D721Med (cell line): ENCODE results near the gene CPLANE1.
"Not testable (repeated sequence)": the region's sequence is repeated elsewhere in the genome, so short reads cannot be mapped to it uniquely, and the experiment has no call there.

Experiments
- DNase-seq: peaks from one replicate; pipeline ENCODE4 v3.0.0; 2011; ENCODE audit warnings: low spot score; ENCODE audit not compliant: insufficient read length
- FAIRE-seq: peaks from 2 replicates; lab custom pipeline; 2011; peaks lifted over from hg19 to GRCh38; lab: Jason Lieb, UNC
- TF ChIP-seq, protein P1 (sequence below): IDR thresholded peaks from 2 replicates; pipeline ENCODE4 v1.5.1; 2012; ENCODE audit warnings: mild to moderate bottlenecking, control low read depth; ENCODE audit not compliant: insufficient read depth; ENCODE audit errors: missing control alignments

CPLANE1 gene

DNA sequence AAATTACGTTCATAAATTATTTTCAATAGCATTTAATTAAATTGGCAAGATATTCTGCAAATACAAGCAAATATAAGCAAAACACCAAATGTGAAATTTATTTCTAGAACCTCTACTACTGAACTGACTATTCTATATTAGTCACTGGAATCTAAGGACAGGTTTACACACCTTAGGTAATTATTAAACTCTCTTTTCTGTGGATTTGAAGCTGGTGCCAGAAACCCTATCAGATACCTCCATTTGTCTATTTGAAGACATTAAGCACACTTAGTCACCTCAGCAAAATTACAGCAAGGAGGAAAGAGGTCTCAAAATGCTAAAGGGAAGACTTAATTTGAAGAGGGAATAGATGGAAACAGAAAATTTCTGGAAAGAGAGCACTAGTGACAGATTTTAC, 83.4 kb downstream of the CPLANE1 start:
- no peak for FAIRE-seq
- TF ChIP-seq, protein P1, sequence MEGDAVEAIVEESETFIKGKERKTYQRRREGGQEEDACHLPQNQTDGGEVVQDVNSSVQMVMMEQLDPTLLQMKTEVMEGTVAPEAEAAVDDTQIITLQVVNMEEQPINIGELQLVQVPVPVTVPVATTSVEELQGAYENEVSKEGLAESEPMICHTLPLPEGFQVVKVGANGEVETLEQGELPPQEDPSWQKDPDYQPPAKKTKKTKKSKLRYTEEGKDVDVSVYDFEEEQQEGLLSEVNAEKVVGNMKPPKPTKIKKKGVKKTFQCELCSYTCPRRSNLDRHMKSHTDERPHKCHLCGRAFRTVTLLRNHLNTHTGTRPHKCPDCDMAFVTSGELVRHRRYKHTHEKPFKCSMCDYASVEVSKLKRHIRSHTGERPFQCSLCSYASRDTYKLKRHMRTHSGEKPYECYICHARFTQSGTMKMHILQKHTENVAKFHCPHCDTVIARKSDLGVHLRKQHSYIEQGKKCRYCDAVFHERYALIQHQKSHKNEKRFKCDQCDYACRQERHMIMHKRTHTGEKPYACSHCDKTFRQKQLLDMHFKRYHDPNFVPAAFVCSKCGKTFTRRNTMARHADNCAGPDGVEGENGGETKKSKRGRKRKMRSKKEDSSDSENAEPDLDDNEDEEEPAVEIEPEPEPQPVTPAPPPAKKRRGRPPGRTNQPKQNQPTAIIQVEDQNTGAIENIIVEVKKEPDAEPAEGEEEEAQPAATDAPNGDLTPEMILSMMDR: no peak
- no peak for DNase-seq

DNA sequence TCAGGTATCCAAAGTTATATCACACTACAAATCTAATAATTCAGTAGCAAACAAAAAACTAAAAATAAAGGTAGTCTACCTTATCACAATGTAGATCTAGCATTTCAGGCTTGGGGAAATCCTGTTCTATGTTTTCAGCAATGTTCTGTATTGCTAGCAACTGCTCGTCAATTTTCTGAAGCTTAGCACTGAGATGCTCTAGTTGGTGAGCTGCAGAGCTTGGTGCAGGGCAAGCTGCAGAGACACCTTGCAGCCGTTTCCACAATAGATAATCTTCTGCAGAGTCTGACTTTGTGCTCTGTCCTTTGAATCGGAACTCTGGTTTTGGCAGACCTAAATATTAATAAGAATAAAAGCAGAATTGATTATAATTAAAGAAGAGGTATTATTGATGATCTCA, 95.5 kb downstream of the CPLANE1 start:
- TF ChIP-seq, protein P1: no peak
- no peak for FAIRE-seq

DNA sequence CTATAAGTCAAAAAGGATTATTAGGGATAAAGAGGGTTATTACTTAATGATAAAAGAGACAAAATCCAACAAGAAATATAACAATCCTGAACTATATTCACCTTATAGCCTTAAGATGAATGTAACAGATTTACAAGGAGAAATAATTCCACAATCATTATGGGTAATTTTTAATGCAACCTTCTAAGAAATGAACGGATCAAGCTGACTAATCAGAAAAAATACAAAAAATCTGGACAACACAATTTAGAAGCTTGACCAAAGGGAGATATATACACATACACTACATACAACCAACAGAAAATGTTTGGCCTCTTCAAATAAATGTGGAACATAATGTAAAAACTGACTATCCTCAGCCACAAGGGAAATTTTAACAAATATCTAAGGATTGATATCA, 102.3 kb downstream of the CPLANE1 start:
- TF ChIP-seq, protein P1: no peak
- no peak for FAIRE-seq
- DNase-seq: no peak

More for the DNA sequence above, 95.5 kb downstream of the CPLANE1 start:
- DNase-seq: no peak

DNA sequence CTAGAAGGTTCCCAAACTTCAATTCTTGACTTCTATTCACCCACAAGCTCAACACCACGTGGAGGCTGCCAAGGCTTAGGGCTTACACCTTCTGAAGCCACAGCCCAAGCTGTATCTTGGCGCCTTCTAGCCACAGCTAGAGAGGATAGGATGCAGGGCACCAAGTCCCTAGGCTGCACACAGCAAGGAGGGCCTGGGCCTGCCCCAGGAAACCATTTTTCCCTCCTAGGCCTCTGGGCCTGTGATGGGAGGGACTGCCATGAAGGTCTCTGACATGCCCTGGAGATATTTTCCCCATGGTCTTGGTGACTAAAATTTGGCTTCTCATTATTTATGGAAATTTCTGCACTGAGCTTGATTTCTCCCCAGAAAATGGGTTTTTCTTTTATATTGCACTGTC, 112.5 kb downstream of the CPLANE1 start:
- DNase-seq (no peak), FAIRE-seq (no peak)
- TF ChIP-seq, protein P1: no peak

DNA sequence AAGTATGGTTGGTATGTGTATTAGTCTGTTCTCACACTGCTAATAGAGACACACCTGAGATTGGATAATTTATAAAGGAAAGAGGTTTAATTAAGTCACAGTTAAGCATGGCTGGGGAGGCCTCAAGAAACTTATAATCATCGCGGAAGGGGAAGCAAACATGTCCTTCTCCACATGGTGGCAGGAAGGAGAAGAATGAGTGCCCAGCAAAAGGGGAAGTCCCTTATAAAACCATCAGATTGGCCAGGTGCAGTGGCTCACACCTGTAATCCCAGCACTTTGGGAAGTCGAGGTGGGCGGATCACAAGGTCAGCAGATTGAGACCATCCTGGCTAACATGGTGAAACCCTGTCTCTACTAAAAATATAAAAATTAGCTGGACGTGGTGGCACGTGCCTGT, 113.9 kb downstream of the CPLANE1 start:
- DNase-seq, FAIRE-seq: not testable (repeated sequence)

DNA sequence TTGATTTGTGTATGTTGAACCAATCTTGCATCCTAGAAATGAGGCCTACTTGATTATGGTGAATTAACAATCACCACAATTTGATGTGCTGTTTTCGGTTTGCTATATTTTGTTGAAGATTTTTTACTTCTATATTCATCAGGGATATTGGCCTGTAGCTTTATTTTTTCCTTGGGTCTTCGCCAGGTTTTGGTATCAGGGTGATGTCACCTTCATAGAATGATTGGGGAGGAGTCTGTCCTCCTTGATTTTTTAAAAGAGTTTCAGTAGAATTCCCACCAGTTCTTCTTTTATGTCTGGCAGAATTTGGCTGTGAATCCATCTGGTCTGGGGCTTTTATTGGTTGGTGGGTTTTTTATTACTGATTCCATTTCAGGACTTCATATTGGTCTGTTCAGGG, 115.2 kb downstream of the CPLANE1 start:
- no peak for DNase-seq
- TF ChIP-seq, protein P1: no peak
- no peak for FAIRE-seq

DNA sequence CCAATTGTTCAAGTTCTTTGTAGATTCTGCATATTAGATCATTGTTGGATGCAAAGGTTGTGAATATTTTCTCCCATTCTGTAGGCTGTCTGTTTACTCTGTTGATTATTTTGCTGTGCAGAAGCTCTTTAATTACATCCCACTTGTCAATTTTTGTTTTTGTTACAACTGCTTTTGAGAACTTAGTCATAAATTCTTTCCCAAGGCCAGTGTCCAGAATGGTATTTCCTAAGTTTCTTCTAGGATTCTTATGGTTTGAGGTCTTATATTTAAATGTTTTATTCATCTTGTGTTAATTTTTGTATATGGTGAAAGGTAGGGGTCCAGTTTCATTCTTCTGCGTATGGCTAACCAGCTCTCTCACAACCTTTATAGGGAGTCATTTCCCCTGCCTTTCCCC, 116.5 kb downstream of the CPLANE1 start:
- no peak for DNase-seq
- FAIRE-seq: no peak
- TF ChIP-seq, protein P1: no peak

DNA sequence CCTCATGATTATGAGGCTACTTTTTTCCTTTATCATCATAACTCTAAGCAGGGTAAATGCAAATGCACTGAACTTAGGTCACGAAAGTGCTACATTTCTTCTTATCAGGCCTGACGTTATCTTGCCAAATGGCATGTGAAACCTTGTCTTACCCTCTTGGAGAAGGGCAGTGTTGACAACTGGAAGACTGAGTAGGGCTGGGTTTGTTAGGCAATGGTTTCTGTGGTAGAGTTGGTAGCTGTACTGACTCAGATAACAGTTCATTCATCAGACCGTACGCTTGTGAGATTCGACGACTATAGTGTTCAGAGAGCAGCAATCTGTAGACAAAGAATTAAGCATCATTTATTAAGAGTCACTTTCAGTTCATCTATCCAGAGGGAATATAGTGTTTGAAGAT, 127.7 kb downstream of the CPLANE1 start:
- FAIRE-seq (no peak), DNase-seq (no peak)
- TF ChIP-seq, protein P1: no peak
